HG02623 (cell line): ENCODE measurements around the gene TRDMT1.

Experiments
- ATAC-seq: cut with Tn5 transposase; IDR thresholded peaks from one replicate; pipeline ENCODE4 v1.9.1; 2021; ENCODE audit warnings: moderate library complexity; ENCODE audit not compliant: unreplicated experiment

The TRDMT1 gene

DNA sequence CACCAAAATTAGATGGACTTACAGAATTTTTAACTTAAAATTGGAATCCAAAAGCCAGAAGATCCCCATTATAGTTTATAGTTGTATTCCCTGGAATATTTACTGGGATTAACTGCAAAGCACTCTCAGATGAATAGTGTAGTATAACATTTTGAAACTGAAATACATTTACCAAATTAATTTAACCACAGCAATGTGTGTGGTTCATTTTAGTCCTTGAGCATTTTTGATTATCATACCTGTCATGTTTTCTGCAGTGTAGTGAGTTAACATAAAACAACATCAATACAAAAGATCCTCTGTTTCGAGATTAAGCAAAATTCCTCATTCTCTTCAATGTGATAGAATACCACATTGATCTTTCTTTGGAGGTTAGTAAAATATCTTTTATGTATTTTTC is 30.3 kb upstream of the TRDMT1 start:
- ATAC-seq, result no peak

DNA sequence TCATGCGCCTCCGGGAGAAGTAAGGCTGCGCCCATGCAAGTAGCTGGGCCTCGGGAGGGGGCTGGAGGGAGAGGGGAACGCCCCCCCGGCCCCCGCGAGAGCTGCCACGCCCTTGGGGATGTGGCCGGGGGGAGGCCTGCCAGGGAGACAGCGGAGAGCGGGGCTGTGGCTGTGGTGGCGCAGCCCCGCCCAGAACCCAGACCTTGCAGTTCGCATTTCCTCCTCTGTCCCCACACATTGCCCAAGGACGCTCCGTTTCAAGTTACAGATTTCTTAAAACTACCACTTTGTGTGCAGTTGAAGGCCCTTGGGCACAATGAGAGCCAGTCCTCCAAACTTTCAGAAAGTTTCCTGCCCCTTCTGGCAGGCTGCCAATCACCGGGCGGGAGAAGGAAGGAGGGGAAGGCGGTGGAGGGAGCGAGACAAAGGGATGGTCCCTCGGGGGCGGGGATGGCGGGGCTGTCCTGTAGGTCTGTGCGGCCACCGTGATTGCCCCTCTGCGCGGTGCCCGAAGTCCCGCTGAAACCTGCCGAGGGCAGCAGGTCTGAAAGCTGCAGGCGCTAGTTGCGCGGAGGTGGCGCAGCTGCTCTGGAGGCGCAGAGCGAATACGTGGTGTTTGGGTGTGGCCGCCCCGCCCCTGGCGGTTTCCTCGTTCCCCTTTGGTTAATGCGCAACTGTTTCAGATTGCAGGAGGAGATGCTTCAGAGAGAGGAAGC is 28.7 kb upstream of the TRDMT1 start:
- ATAC-seq, result peak; percentile 50

DNA sequence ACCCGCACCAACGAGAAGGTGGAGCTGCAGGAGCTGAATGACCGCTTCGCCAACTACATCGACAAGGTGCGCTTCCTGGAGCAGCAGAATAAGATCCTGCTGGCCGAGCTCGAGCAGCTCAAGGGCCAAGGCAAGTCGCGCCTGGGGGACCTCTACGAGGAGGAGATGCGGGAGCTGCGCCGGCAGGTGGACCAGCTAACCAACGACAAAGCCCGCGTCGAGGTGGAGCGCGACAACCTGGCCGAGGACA is 28.2 kb upstream of the TRDMT1 start:
- peak; percentile 1 for ATAC-seq

DNA sequence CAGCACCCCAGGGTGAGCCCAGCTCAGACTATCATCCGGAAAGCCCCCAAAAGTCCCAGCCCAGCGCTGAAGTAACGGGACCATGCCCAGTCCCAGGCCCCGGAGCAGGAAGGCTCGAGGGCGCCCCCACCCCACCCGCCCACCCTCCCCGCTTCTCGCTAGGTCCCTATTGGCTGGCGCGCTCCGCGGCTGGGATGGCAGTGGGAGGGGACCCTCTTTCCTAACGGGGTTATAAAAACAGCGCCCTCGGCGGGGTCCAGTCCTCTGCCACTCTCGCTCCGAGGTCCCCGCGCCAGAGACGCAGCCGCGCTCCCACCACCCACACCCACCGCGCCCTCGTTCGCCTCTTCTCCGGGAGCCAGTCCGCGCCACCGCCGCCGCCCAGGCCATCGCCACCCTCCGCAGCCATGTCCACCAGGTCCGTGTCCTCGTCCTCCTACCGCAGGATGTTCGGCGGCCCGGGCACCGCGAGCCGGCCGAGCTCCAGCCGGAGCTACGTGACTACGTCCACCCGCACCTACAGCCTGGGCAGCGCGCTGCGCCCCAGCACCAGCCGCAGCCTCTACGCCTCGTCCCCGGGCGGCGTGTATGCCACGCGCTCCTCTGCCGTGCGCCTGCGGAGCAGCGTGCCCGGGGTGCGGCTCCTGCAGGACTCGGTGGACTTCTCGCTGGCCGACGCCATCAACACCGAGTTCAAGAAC is 27.7 kb upstream of the TRDMT1 start:
- ATAC-seq, result no peak

DNA sequence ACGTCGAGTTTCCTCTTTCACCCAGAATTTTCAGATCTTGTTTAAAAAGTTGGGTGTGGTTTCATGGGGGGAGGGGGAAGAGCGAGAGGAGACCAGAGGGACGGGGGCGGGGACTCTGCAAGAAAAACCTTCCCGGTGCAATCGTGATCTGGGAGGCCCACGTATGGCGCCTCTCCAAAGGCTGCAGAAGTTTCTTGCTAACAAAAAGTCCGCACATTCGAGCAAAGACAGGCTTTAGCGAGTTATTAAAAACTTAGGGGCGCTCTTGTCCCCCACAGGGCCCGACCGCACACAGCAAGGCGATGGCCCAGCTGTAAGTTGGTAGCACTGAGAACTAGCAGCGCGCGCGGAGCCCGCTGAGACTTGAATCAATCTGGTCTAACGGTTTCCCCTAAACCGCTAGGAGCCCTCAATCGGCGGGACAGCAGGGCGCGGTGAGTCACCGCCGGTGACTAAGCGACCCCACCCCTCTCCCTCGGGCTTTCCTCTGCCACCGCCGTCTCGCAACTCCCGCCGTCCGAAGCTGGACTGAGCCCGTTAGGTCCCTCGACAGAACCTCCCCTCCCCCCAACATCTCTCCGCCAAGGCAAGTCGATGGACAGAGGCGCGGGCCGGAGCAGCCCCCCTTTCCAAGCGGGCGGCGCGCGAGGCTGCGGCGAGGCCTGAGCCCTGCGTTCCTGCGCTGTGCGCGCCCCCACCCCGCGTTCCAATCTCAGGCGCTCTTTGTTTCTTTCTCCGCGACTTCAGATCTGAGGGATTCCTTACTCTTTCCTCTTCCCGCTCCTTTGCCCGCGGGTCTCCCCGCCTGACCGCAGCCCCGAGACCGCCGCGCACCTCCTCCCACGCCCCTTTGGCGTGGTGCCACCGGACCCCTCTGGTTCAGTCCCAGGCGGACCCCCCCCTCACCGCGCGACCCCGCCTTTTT is 26.9 kb upstream of the TRDMT1 start, which contains the start of gene VIM:
Gene VIM, plus strand, starts transcription at position 151 of the 925 bp plus-strand sequence. CDS start 1,182 bp downstream, outside the sequence.
- ATAC-seq, result peak; percentile 25

DNA sequence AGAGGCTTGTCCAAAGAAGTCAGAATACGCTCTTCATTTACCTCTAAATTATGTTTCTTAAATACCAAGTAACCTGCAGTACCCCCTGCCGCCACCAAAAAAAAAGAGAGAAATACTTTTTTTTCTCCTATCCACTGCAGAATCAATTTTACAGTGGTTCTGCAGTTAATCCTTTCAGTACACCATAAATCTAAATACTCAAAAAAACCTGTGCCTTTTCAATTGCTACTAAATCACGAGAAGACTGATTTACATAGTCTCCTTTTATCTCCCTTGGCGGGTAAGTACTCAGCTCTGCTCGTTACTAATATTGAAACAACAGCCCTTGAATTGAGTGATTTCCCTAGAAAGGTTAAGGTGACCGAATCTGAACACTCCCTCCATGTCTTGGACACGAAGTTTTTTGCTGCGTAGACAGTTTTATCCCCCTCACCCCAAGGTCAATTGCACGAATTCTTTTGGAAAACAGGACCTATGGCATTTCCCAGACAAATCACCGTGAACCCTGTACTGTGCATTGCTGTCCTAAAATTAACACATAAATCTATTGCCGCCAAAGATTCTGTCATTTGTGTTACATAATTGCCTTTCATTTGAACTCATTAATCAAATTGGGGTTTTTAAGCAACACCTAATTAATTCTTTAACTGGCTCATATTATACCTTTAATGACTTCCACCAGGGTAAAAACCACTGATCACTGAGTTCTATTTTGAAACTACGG is 26.1 kb upstream of the TRDMT1 start:
- peak; percentile 28 for ATAC-seq

DNA sequence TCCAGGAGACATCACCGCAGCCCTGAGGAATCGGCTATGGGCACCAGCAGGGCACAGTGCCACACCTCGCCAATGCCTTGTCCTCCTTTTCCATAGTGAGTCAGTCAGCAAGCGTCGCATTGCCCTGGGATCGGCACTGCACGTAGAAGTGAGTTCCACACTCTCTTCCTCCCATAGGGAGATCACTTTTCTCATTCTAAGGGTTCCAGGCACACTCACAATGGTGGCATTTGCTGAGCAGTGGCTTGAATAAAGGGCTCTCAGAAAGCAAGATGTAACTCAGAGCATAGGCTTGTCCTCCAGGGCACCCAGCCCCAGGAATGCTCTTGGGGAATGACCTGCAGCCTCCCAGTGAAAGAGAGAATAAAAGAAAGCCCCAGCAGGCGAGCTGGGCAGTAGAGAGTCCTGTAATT is 25.4 kb upstream of the TRDMT1 start:
- ATAC-seq, result no peak

DNA sequence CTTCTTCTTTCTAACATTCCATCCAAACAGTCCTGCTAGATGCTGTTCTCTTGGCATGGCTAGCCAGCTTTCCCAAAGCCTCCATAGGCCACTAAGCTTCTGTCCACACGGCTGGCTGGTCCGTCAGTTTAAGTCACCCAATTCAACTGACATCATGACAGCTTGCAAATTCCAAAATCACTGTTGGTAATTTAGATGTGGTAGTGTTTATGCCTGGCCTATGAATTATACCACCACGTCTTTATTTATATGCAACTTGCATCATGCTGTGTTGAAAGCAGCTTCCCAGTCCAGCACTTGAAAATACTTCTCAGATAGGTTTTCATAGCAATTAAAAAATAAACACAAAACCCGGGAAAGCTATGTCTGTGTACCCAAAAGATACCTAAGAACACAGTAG is 24.3 kb upstream of the TRDMT1 start:
- ATAC-seq, result no peak

DNA sequence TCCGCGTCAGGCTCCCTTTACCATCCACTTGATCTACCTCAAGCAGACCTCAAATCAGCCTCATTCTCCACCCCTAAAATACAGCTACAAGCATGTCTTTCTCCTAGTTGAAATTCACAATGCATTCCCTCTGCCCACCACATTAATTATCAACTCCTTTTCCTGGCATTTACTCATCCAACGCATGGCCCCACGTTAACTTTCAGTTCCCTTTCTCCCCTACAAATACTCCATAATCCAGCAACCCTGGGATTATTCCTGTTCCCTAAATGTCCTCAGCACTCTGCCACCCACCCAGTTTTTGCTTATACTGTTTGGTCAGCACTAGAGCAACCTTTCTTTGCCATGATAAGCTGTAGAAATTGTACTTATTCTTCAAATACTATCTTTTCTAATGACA is 20.9 kb upstream of the TRDMT1 start:
- ATAC-seq, result no peak

DNA sequence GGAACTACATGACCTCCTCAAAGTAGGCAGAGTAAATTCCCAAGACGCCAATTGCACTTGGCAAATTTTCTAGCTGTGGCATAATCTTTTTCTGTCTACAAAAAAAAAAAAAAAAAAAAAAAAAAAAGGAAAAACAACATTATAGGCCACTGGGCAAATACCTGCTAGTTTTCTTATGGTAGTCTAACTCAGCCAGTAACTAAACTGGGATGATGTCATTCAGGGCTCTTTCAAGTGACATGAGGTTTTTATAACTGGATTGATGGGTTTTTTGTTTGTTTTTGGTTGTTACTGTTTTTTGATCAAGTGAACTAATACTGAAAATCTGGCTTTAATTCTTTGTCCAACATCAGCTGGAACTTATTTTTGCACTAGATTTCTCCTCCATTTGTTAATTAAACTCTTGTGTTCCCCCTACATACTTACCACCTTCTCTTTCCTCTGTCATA is 19.2 kb upstream of the TRDMT1 start:
- ATAC-seq, result no peak

DNA sequence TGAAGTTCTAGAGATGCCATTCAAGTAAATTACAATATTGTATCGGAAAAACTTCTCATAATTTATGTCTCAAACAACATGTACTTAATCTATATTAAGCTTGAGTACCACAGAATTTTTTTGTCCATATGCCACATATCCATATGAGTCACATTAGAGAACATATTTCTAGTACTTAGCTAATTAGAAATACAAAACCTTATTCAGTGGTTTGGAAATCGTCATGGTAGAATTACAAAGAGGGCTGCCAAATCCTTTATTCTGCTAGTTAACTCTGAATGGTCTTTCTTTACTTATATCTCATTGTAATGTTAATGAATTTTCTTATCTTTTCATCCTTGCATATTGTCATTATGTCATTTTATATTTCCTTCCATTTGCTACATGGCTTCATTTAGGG is 17.6 kb upstream of the TRDMT1 start:
- no peak for ATAC-seq

DNA sequence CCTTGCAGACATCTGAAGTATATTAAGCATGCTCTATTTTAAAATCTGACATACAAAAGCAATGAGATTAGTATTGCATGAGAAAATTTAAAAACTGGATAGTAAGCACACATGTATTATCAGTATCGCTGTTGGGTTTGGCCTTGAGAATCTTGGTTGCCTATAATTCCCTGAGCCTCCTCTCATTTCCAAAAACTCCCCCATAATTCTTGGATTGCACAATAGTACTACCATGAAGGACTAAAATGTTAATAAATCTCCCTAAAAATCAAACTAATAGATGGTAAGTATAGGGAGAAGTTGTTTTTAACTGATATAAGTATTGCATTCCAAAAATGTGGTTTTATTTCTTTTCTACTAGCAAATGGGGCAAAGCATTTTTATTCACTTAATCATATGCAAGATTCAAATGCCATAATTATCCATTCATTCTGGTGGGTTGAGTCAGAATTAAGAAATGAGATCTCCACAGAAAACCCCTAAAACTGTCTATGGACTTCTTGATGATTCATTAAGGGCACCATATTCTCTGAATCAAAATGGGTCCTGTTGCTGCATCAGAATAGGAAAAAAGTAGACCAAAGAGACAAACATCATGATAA is 16.3 kb upstream of the TRDMT1 start:
- no peak for ATAC-seq

DNA sequence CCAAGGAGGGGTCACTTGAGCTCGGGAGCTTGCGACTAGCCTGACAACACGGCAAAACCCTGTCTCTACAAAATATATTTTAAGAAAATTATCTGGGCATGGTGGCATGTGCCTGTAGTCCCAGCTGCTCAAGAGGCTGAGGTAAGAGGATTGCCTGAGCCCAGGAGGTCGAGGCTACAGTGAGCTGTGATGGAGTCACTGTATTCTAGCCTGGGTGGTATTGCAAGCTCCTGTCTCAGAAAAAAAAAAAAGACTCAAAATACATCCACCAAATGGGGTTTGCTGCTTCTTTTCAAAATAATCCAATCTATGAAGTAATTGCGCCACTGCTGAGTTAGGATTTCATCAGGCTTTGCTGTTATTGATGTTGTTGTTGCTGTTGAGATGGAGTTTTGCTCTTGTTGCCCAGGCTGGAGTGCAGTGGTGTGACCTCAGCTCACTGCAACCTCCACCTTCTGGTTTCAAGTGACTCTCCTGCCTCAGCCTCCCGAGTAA is 15.5 kb upstream of the TRDMT1 start:
- ATAC-seq, result no peak

DNA sequence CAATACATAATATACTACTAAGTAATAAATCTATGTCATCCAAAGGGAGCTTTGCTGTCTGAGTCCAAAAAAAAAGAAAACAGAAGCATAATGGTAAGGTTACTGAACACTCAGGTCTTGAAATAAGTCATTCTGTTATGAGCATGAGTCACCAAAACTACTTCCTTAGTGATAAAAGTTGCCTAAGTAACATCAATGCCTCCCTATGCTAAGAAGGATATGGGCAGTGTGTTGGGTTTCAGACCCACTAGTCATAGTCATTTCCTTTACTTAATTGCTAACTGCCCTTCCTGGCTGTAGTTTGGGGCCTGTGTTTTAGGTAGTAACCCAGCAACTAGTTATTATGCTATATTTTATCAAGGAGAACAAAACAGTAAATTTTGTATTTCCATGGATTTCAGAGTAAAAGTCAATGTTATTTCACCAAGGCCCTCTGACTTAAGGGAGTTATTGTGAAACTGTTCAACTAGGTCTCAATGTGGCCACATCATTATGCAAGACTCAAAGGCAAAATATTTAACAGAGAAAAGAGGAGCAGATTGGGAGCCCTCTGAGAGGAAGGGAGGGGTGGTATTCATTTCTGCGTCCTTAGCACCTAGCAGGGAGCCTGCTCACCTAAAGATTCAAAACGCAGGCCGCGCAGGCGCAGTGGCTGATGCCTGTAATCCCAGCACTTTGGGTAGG is 14.9 kb upstream of the TRDMT1 start:
- peak; percentile 99 for ATAC-seq

DNA sequence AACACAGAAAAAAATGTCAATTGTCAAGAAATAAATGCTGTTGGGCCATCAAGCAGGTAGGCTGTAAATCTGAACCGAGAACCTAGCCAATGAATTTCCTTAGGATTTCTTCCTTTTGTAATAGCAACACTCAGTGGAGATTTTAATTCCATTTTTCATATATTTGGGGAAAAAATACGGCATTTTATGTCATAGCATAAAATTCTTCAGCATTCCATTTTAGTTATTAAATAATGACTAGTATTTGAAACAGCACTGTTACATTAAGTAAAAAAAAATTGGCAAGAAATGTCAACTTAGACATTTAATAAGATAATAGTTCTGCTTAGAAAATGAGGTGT is 14.3 kb upstream of the TRDMT1 start:
- no peak for ATAC-seq

DNA sequence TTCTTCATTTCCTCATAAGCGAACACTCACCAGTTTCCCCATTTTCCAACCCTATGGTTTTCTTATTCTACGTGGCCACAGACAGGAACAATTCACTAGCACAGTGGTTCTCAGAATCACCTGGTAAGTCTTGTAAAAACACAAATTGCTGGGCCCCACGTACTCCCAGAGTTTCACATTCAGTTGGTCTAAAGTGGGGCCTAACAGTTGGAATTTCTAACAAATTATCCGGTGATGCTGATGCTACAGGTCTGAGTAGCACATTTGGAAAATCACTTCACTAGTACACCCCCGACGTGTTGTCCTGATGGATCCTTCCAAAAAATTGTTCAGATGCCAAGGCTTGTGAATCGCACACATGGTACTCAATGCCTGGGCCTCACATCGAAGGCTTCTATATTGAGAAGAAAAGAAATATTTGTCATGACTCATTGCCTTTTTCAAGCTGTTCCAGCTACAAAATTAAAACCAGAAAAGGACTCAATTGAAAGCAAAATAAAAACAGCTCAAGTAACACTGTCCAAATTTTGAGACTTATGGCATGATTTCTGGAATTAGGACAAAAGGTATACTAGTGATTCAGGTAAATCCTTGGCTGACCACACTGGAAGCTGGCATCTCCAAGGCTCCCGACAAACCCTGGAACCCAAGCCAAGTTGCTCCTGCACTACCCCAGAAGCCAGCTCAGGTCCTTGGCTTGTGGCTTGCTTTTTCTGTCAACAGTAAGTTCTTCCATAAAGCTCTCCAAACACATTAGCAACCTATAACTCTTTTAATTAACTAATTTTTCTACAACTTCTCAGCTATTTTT is 13.7 kb upstream of the TRDMT1 start:
- ATAC-seq, result no peak

DNA sequence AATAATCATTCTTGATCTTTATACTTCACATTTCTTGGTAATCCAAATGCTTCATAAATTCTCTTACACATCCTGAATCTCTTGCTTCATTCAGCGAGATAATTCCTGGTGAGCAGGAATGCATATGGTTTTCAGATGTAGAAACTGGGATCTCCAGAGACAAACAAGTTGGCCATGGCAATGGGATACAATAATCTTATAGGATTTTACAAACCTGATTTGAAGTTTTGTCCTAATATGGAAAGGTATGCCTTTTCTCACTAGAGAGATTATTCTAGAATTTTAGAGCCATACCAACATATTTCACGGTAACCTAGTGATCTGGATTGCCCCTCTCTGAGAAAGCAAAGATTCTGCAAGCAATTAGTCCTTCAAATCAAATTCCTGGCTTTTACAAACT is 13.1 kb upstream of the TRDMT1 start:
- ATAC-seq, result no peak

DNA sequence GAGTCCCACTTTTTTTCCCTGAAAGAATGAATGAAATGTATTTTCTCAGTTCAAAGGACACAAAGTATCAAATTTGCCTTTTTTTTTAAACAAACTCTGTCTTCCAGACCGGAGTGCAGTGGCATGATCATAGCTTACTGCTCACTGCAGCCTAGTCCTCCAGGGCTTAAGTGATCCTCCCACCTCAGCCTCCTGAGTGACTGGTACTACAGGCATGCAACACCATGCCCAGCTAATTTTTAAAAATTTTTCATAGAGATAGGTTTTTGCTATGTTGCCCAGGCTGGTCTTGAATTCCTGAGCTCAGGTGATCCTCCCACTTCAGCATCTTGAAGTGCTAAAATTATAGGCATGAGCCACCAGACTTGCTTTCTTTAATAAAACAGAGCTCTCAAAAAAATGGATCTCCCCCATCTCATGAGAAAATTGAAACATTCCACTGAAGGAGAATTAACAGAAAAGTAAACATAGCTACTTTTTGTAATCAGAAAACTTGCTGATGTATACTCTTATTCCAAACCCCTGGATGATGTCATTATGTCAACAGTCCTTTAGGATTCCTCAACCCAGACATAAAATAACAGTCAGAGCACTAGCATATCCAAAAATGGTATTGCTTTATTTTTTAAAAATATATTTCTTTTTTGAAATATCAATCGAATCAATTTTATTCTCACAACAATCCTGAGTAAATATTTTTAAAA is 12.3 kb upstream of the TRDMT1 start:
- no peak for ATAC-seq

DNA sequence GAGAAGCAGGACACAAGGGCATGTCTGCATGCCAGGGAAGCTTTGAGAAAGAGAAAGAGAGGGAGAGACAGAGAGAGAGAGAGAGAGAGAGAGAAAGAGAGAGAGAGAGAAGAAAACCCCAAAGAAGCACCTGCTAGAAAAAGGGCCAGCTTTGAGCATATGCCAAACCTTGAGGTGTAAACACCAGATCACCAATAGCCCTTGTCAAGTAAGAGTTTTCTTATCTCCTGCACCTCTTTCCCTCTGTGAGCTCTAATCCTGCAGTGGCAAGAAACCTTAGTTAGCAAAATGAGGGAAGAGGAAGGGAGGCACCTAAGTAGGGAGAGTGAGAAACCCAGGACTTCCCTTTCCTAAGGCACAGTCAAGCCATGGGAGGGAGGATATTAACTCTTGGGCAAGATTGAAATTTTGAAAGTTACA is 11.3 kb upstream of the TRDMT1 start:
- ATAC-seq, result no peak
